ENCODE measurements around the gene ZNF70.

ZNF70 gene

DNA sequence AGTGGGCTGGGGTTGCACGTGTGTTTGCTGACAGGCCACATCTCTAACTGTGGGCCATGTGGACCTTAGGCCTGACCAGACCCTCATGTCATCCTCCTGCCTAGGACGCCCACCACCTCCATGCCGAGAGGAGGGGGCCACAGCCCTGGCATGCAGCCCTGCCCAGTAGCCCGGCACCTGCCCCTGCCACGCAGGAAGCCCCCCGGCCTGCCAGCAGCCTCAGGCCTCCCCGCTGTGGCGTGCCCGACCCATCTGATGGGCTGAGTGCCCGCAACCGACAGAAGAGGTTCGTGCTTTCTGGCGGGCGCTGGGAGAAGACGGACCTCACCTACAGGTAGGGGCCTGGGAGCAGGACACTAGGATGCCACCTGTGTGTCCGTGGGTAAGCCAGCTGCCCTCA is 28.2 kb upstream of the ZNF70 start:
- DNase-seq (ENCODE audit: low read depth in 3 of 3) = no peak

- no peak for DNase-seq (ENCODE audit: low read depth in 3 of 3)
Measured at GRCh38 chr22:23778577-23778900, 27.6 kb upstream of the ZNF70 start.

- DNase-seq (ENCODE audit: low read depth in 3 of 3) = no peak
Measured at GRCh38 chr22:23777776-23778576, 27.1 kb upstream of the ZNF70 start.

GRCh38 chr22:23775779-23776375 is 25.0 kb upstream of the ZNF70 start:
- DNase-seq (ENCODE audit: low read depth in 3 of 3) = no peak

DNA sequence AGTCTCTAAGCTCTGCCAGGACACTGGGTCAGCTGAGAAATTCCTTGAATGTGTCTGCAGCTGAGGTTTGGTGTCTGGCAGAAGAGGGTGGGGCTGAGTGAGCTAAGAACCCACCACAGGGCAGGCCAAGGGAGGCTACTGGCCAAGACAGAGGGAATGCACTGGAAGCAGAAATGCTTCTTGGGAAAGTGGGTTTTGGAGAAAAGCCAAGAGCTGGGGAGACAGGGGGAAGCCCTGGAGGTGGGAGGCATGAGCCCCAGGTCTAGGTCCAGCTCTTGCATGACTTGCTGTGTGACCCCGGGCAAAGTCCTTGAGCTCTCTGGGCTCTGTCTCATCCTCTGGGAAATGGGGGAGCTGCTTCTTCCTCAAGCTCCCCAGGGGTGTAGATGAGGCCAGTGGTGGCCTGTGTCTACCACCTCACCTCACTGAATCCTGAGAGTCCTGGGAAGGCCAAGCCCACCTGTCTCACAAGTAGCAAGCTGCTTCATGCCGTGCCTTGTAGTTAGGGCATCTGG is 24.1 kb upstream of the ZNF70 start:
- DNase-seq (ENCODE audit: low read depth in 3 of 3) = no peak

DNA sequence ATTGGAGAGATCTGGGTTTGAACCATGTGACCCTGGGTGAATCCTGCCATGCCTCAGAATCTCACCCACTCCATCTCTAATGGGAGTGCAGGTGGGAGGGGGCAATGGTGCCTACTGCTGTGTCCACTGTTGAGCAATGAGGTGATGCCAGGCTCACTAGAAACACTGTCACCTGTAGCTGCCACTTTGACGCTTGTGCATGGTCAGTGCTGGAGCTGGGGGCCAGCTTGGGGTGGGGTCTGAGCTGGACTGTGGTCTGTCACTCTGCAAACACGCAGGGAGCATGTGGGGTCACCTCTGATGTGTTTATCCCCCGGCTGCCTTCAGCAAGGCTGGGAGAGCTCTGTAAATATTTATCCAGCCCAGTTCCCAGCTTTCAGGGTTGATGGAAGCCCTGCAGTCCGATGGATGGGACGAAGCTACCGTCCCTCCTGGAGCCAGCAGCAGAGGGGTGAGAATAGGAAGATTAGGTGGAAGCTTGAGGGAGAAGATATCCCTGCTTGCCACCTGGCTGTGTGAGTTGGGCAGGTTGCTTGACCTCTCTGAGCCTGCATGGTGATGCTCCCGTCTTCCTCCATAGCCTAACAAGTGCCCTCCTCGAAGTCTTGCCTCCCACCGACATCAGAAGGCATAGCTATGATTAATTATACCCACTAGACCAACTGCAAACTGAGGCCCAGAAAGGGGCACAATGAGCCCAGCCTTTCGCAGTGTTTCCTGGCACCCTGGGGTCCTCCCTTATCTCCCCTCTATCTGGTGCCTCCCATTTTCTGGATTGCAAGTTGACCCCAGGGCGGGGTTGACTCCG is 23.4 kb upstream of the ZNF70 start:
- no peak for DNase-seq (ENCODE audit: low read depth in 3 of 3)

GRCh38 chr22:23773483-23774113 is 22.7 kb upstream of the ZNF70 start:
- DNase-seq (ENCODE audit: low read depth in 3 of 3) = no peak

DNA sequence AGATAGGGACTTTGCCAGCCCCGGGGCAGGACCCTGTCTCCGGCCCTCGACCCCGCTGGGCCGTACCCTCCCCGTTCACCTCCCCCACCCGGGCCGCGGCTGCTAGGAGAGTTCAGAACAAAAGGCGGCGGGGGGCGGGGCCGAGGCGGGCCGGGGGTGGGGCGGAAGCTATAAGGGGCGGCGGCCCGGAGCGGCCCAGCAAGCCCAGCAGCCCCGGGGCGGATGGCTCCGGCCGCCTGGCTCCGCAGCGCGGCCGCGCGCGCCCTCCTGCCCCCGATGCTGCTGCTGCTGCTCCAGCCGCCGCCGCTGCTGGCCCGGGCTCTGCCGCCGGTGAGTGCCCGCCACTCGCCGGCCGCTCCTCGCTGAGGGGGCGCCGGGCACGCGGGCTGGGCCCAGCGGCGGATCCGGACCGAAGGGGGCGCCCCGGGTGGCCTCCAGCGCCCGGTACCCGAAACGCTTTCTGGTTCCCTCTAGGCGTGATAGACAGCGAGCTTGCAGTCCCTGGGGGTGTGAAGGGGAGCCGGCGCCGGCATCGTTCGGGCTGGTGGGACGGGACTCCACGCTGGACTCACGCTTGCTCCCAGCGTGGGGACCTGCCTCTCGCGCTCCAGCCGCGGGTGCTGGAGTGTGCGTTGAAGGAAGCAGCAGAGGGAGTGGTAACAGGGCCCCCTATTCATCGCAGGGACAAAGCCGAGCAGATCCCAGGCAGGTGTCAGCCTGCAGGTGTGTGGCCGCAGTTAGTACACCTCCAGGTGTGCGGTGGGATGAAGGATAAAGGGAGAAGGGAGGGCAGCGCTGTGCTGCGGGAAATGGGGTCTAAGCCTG is 21.9 kb upstream of the ZNF70 start, which contains the start of gene MMP11:
Gene MMP11 (plus strand): TSS at position 201 of the 825 bp plus-strand sequence. CDS start 22 bp downstream, at position 223.
- DNase-seq (ENCODE audit: low read depth in 3 of 3) = peak in 1 of 3 donors; percentile 61

- DNase-seq (ENCODE audit: low read depth in 3 of 3) = no peak
Measured at GRCh38 chr22:23772315-23772648, 21.4 kb upstream of the ZNF70 start.

DNA sequence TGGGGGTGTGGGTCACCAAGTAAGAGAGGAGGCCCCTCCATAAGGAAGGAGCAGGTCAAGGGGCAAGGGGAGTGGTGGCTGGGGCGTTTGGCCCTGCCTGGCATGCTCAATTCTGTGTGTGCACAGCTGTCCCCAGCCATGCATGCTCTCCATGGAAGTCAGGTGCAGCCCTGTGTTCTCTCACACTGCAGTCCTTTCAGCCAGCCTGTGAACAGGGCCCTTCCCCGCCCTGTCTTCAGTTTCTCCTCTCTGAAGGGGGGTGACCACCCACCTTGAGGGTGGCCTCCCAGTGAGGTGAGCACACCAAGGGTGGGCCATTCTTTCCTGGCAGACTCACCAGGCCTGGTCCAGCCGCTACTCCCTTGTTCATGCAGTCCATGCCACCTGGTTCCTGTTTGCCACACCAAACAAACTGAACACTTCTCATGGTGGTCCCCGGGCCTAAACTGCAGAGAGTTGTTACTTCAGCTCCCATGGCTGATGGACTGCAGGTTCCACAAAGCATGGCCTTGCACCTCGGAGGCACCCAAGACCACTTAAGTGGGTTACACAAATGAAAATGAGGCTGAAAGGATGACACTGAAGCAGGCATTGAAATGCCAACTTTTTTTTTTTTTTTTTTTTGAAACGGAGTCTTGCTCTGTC is 18.5 kb upstream of the ZNF70 start:
- no peak for DNase-seq (ENCODE audit: low read depth in 3 of 3)

GRCh38 chr22:23767673-23768548 is 17.0 kb upstream of the ZNF70 start, which contains the start of gene CHCHD10:
CHCHD10 (minus strand) TSS chr22:23767972; CDS start chr22:23767874, 98 bp downstream.
- peak; percentile 56 to 76 (median 58) for DNase-seq (ENCODE audit: low read depth in 3 of 3)

- DNase-seq (ENCODE audit: low read depth in 3 of 3) = no peak
Measured at GRCh38 chr22:23767303-23767672, 16.4 kb upstream of the ZNF70 start.

DNA sequence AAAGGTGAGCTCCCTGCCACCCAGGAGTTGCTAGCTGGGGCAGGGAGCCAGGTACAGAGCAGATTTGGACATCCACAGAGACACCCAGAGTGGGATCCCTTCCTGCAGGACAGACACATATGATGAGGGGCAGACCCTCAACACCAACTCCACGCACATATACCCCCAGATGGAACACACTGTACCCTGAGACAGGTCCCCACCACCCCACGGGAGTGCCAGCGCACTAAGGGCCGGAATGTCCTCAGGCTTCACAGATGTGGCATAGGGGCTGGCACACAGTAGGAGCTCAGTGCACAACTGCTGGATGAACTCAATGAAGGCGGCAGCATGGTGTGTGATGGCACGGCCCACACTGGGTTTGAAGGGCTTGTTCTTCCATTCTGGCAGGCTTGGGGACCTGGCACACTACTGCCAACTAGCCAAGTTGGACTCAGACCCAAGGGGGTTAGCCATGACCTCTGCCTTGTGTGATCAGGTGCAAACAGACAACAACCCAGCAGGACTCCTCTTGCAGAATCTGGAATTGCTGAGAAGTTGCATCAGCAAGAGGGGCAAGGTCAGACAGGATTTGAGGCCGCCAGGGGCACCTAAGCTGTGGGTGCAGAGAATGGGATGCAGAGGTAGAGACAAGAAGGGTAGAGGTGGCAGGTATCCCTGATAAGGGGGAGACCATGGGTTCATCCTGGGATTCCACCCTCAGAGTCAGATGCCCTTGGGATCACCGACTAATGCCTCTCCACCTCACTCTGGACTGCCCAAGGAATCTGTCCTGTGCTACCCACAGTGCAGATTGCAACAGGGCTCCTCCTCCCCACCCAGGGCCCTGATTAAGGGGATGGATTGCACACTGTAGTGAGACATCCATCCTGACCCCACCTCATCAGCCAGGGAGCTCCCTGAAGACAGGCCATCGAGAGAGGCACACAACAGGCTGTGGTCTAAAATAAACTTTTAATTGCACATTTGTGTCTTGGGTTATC is 14.3 kb upstream of the ZNF70 start:
- no peak for DNase-seq (ENCODE audit: low read depth in 3 of 3)

DNA sequence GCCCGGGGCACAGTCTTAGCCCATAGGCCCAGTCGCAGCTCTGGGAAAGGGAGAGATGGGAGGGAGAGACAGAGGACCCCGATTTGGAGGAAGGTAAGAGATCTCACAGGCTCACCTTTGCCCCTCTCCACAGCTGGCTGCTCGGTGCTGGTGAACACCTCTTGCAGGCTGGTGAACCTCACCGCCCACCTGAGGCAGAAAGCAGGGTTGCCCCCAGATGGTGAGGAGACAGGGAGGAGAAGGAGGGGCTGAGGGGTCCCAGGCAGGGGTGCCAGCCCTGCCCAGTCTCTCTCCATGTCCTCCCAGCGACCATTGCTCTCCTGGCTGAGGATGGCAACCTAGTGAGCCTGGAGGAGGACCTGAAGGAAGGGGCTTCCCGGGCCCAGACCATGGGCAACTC is 13.0 kb upstream of the ZNF70 start:
- DNase-seq (ENCODE audit: low read depth in 3 of 3) = no peak

DNA sequence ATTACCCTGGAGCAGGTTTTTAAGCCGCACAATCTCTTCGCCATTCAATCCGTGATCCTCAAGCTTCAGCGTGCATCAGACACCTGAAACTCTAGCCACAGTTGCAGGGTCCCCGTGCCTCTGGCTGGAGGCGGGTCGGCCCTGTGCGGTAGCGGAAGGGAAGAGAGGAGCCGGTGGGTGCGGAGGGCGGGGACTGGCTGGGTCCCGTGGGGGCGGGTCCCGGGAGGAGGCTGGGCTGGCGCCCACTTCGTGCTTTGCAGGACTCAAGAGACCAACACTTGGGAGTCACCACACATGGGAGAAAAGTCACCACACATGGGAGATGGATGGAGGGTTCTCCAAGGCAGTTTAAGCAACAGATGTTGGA is 12.7 kb upstream of the ZNF70 start:
- peak in 1 of 3 donors; percentile 54 for DNase-seq (ENCODE audit: low read depth in 3 of 3)

DNA sequence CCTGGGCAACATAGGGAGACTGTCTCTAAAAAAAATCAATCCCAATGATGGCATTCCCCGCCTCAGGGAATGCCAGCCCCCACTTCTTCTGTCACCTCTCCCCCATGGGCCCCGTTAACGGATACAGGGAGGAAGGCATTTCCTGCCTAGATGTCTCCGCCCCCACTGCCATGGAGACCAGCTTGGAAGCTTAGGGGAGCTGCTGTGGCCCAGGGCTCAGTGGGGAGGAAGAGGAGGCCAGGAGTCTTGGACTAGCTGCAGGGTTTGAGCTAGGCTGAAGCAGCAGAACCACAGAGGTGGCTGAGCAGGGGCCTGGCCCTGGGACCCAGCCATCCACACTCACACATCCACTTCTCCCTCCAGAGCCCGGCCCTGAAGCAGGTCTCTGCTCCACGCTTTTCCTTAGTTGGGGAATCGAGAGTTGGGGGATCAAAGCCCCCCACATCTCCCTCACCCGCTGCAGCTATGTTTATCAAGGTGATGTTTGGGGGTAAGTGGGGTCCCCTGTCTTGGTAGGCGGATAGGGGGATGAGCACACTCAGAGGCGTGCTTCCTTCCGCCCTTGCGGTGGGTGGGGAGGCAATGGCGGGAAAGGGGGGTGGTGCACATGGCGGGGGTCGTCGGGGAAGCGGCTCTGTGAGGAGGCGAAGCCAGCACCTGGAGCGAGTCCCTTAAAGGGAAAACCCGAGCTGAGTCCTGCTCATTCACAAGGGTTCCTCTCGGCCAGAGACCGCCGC is 12.1 kb upstream of the ZNF70 start, which contains the start of gene C22orf15:
Gene C22orf15 (plus strand): TSS at position 149 of the 737 bp plus-strand sequence. CDS start 317 bp downstream, at position 466.
- no peak for DNase-seq (ENCODE audit: low read depth in 3 of 3)

GRCh38 chr22:23760056-23760455 is 9.1 kb upstream of the ZNF70 start:
- no peak for DNase-seq (ENCODE audit: low read depth in 3 of 3)

DNA sequence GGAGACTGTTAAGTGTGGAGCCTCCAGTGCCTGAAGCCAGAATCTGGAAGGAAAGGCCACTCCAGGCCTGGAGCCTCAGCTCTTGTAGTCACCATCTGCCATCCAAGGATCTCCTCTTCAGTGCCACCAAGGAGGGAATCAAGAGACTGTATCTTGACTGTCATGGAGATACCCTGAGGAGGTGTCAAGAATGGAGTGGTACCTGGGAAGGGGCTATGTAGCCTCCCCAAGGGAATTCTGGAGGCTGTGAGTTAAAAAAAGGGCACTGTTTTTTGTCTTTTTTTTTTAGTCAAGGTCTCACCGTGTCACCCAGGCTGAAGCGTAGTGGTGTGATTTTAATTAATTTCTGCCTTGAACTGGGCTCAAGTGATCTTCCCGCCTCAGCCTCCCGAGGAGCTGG is 8.7 kb upstream of the ZNF70 start:
- DNase-seq (ENCODE audit: low read depth in 3 of 3) = no peak
